Ishikawa (cell line): ENCODE data around the gene TANGO6.

Source experiments
- CEBPB ChIP-seq: IDR thresholded peaks from 2 replicates; pipeline ENCODE4 v1.6.1; 2012
- CREB1 ChIP-seq: IDR thresholded peaks from 2 replicates; pipeline ENCODE4 v1.6.1; 2012; ENCODE audit warnings: low read depth
- EP300 ChIP-seq: IDR thresholded peaks from 2 replicates; pipeline ENCODE4 v1.6.1; 2012; ENCODE audit warnings: borderline replicate concordance
- REST ChIP-seq: IDR thresholded peaks from 2 replicates; pipeline ENCODE4 v1.6.1; 2012; ENCODE audit warnings: low read depth, mild to moderate bottlenecking
- TCF12 ChIP-seq: IDR thresholded peaks from 2 replicates; pipeline ENCODE4 v1.6.1; 2012; ENCODE audit warnings: low read depth
- YY1 ChIP-seq: IDR thresholded peaks from 2 replicates; pipeline ENCODE4 v1.6.1; 2012; ENCODE audit warnings: low read depth

- TF ChIP-seq YY1 (no peak), TCF12 (no peak), REST (no peak), CREB1 (no peak), CEBPB (no peak), EP300 (no peak)
Measured at GRCh38 chr16:69071036-69071435, 227.7 kb downstream of the TANGO6 start.
